GM18517 (cell line): ENCODE measurements around the gene AGPS.
"Not testable (repeated sequence)": the region's sequence is repeated elsewhere in the genome, so short reads cannot be mapped to it uniquely, and the experiment has no call there.

Source experiments
- ATAC-seq: cut with Tn5 transposase; IDR thresholded peaks from one replicate; pipeline ENCODE4 v1.9.1; 2021; ENCODE audit warnings: mild to moderate bottlenecking, moderate library complexity; ENCODE audit not compliant: unreplicated experiment

AGPS gene

DNA sequence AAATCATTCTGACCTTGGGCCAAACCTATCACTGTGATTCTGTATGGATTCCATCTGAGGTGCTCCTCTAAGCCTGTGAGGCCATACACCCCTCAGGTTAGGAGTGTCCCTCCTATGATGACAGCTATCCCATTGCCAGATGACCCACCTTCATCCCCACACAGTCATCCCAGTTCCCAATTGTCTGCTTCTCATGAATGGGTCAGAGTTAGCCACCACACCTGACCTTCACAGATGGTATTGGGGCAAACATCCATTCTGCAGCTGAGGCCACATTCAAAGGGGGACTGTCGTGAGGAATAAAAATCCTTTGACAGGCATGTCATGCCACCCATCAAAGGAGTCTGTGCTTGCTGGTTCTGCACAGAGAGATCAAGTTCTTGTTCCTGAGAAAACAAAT lies 155.2 kb downstream of the AGPS start:
- ATAC-seq: no peak

DNA sequence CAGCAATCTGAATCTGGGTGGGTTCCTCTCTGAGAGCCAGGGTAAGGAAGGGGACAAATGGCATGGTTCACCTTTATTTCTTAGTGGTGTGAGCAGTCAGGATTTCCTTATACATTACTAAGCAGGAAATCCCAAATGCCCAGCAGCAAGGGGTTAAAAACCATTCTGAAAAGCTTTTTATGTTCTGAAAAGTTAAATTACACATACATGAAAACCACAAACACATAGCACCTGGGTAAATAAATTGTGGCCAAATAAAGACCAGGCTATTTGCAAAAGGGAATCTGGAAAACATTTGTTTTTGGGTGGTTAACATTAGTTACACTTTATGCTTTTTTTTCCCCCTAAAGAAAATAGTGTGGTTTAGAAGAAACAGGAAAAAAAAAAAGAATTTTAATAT lies 156.1 kb downstream of the AGPS start:
- ATAC-seq: no peak

DNA sequence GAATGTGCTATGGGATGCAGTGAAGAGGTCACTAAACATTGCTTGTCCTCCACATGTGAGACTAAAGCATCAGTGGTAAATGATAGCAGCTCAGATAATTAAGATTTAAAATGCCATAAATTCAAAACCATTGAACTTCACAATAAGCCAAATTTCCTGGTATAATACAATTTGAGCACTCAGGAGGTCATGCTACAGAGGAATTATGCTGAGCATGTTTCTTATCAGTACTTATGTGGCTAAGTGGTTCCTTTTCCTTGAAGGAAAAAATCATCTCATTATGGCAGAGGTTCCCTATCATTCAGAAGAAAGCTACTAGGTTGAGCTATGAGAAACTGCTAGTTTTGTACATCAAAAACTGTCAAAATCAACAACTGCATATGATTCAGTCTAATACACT lies 156.6 kb downstream of the AGPS start:
- no peak for ATAC-seq

DNA sequence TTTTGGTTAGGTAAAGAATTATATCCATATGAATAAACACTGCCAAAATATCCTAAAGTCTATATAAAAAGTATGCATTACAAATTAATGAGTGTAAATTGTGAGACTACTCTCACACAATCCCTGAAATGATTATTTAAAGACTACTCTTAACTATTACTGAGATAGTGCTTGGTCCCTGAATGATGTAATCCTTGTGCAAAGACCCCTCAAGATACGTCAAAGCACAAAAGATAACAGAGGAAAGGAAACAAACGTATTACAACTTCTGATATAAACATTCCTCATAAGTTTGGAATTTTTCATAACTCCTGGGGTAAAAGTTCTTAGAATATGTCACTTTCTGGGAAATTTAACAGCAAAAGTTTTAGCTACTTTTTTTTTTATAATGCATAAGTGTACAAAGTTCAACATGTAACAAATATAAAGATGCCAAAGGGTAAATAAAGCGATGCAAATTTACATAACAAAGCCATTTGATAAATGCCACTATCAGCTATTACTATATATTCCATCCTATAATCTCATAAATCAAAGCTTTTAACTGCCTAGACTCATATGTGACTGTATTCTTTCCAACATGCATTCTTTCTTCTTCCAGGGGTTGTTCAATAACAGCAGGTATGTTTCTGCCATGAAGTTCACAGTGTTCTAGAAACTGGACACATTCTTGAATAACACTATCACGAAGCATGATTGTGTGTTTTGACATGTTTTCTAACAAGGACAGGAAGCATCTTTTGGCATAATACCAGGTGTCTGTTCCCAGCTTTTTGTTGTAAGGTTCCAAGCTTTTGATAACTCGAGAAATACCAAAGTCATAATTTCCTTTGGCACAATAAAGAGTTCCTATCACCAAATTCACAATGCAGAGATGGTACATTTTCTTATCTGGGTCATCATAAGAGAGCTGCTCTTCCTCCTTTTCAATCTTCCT lies 158.0 kb downstream of the AGPS start:
- ATAC-seq: no peak

GRCh38 chr2:177551360-177551759 lies 158.8 kb downstream of the AGPS start:
- ATAC-seq: not testable (repeated sequence)

DNA sequence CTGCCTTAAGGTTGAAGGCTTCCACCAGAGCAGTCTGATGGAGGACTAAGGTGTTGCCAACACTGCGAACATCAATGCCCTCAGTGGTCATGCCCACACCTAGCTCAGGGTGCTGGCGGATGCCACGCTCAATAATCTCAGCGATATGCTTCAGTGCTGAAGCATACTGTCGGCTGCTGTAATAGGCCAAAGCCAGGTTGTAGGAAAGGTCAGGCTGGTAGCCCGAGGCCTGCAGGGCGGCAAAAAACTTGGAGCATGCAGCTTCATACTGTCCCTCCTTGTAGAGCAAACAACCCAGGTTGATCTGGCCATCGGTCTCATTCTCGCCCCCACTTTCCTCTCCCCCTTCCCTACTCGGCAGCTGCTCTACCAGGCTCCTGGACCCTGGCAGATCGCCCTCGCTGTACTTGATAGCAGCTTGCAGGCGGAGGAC lies 159.4 kb downstream of the AGPS start:
- ATAC-seq: no peak

DNA sequence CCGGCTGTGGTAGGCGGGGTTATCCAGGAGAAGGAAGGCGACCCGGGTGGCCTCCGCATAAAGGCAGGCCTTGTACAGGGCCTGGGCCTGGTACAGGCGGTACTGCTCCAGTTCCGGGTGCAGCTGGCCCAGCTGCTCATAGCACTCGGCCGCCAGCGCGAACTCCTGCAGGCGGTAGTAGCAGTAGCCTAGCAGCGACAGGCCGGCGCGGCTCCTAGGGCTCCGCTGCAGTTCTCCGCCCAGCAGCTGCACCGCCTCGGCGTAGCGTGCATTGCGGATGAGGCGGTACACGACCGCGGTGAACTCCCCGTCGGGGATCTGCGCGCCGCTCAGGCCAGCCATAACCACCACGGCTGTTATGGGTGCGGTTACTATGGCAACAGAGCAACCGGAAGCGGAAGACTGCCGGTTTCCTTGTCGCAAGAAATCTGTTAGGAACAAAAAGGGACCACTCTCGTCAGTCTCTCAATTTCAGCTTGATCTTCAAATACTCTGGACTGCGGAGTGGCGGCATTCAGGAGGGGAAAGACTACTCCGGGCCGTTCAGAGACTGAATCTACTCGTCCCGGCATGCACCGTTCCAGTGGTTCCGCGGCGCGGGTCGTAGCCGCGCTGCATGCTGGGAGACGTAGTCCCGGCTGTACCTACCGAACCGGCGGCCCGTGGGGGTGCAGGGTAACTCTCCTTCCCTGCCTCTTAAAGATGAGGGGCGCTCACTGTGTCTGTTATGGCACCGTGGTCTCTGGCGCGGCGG lies 160.0 kb downstream of the AGPS start:
- peak; percentile 94 for ATAC-seq

DNA sequence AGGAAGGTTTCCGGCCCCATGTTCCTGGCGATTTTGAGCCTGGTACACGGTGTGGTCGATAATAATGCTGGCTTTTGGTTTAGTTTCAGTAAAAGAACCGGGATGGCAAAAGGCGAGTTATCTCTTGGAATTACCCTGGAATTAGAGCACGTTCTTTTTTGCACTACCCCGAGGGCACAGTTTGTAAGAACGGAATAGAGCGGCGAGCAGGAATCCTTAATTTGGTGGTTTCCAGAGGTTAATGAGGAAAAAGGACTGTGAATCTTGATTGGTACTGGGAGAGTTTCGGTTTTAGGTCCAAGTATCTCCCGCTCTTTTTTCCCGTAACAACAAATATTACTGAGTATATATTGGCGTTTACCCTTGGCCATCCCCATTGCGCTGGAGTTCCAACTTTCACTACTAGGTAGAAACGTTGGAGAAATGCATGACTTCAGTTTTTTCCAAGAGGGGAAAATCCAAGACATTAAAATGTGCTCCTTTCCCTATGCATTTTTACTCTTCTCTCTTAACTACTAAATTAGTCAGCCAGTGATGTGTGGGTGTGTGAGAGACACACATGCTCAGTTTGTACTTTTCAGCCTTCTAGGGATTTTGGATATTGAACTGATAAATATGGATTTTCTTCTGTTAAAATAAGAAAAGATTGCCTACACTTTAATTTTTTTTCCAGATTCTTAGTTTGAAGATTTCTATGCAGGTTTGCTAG lies 160.8 kb downstream of the AGPS start:
- no peak for ATAC-seq

- ATAC-seq: no peak
These were observed 161.8 kb downstream of the AGPS start for GRCh38 chr2:177554365-177554764.

GRCh38 chr2:177556153-177556552 lies 163.6 kb downstream of the AGPS start:
- ATAC-seq: no peak

GRCh38 chr2:177557794-177558193 lies 165.2 kb downstream of the AGPS start:
- no peak for ATAC-seq

GRCh38 chr2:177559638-177560037 lies 167.1 kb downstream of the AGPS start:
- no peak for ATAC-seq

DNA sequence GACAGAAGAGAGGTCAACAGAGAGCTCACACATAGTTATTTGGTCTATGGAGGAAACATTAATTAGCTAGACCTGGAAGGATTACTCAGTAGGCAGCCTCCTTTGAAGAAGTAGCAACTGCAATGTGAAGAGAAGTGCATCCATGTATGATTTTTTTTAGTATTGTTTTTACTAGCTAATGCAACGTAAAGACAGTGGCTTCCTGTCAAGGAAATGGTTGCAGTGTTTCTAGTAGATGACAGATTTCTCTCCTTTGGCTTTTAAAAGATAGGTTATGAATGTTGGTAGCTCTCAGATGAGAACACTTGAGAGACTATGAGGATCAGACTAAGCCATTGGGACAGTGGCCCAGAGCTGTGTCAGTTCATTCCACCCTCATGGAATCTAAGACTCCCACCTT lies 175.8 kb downstream of the AGPS start:
- ATAC-seq: no peak

DNA sequence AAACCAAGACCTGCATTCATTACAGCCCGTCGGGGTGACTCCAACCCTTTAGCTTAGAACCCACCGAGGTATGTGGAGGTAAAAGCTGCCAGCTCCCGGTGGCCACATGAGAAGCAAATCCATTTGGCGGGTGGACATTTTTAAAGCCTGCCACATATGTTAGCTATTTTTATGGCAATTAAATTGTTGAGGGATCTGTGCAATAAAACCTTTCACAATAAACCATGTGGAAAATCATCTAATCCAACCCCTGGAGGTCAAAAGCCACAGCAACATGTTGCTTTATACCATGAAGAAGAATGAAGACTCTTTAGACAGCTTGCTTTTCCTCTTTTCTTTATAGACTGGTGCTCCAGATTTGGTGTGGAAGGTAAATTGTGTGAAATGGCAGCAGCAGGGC lies 176.3 kb downstream of the AGPS start:
- ATAC-seq: no peak

DNA sequence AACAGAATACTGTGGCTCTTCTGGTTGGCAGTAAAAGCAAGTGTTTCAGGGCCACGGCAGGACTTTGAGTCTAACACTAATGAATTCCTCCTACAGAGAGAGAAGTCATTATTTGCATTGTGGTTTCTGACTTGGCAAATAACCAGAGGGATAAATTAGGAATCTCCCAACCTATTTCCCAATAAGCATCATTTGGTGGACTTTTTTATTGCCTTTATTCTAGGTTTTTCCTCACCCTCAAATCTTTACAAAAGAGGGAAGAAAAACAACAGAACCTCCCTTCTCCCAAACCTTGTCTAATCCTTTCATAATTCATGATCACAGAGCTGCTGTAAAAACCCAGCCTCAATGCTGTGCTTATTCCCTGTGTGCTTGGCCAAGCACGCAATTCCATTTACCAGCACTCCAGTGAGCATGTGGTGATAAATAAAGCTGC lies 179.7 kb downstream of the AGPS start:
- ATAC-seq: no peak

DNA sequence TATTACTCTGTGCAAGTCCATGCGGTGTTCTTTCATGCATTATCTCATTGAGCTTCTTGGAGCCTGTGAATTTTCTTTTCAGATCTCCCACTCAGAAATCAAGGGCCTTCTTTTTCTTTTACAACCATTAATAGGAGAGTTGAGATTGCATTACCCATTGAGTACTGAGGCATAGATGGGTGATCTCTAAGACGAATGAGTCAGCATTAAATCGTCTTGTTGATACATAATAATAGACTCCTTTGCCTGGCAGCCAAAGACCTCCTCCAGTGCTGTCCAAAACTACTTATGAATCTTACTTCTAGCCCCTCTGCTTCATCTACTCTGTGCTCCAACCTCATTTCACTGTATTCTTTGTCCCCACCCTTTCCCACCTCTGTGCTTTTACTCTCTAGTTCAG lies 180.5 kb downstream of the AGPS start:
- ATAC-seq: no peak

DNA sequence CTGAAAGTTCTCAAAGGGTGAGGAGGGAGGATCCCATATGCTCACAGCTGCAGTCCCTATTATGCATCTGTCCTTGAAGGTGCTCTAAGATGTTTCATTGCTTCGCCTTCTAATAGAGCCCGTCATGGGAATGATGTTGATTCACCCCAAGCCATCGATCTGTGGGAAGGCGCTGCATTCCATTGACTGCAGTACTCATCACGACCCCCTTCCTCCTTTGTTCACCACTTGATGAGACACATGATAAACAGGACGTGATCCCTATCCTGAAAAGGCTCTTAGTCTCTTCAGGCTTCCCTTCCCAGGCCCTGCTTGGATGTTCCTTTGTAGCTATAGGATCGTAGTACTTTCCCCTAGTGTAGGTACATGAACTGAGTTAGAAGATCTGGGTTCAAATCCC lies 181.8 kb downstream of the AGPS start:
- ATAC-seq: no peak

- no peak for ATAC-seq
These were observed 182.8 kb downstream of the AGPS start for GRCh38 chr2:177575358-177575757.

DNA sequence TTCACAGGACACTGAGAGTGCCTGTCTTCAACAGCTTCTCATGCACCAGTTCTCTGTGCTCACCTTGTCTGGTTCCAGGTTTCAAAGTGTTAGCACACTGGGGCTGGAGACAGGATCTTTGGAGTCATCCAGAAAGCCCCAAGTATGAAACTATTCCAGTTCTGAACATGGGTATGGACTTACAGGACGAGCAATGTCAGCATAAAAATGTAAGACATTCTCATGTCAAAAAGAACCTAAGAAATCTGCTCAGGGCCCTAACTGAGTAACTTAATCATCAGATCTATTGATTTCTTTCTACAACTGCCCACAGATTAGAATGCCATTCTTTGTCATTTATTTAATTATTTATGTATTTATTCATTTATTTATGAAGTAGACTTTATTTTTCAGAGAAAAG lies 184.5 kb downstream of the AGPS start:
- no peak for ATAC-seq

DNA sequence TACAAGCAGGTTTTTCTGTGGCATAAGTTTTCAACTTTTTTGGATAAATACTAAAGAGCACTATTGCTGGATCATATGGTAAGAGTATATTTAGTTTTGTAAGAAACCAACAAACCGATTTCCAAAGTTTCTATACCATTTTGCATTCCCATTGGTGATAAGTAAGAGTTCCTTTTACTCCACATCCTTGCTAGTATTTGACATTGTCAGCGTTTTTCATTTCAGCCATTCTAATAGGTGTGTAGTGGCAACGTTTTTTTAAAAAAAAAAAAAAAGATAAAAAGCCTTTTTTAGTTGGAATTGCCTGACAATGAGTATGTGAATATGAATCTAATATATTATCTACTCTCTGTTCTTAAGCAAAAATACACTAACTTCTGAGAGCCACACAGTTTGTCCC lies 185.9 kb downstream of the AGPS start:
- ATAC-seq: no peak

- ATAC-seq: no peak
These were observed 187.0 kb downstream of the AGPS start for GRCh38 chr2:177579486-177580036.
